Parathyroid adenoma (tissue), 2 donors: ENCODE data around the gene UFSP1.
A peak's percentile ranks its signal among the peaks of the same experiment; 100 is the strongest.

Experiments used
- H2AFZ ChIP-seq: fragments of 300-600 bp; sonication (generic); one replicate; pipeline ENCODE4 v1.7.0; 2017; ENCODE audit warnings: antibody characterized with exemption, mild to moderate bottlenecking
- H3K27ac ChIP-seq: fragments of 300-600 bp; sonication (generic); one replicate; pipeline ENCODE4 v1.7.0; 2017
- H3K27me3 ChIP-seq: fragments of 300-600 bp; sonication (generic); one replicate; pipeline ENCODE4 v1.7.0; 2017; ENCODE audit warnings: low read length; ENCODE audit not compliant: control insufficient read depth, insufficient read depth
- H3K36me3 ChIP-seq: fragments of 300-600 bp; sonication (generic); one replicate; pipeline ENCODE4 v1.7.0; 2017; ENCODE audit warnings: low read length; ENCODE audit not compliant: control insufficient read depth, insufficient read depth
- H3K4me1 ChIP-seq: fragments of 300-600 bp; sonication (generic); one replicate; pipeline ENCODE4 v1.7.0; 2017; ENCODE audit warnings: control low read depth
- H3K4me2 ChIP-seq: fragments of 300-600 bp; sonication (generic); one replicate; pipeline ENCODE4 v1.7.0; 2017; ENCODE audit warnings: low read length
- H3K4me3 ChIP-seq: fragments of 300-600 bp; sonication (generic); one replicate; pipeline ENCODE4 v1.7.0; 2017; ENCODE audit warnings: low read depth, low read length
- H3K79me2 ChIP-seq: fragments of 300-600 bp; sonication (generic); one replicate; pipeline ENCODE4 v1.7.0; 2017; ENCODE audit warnings: control low read depth
- H3K9ac ChIP-seq: fragments of 300-600 bp; sonication (generic); one replicate; pipeline ENCODE4 v1.7.0; 2017; ENCODE audit warnings: mild to moderate bottlenecking
- H3K9me3 ChIP-seq: fragments of 300-600 bp; sonication (generic); one replicate; pipeline ENCODE4 v1.7.0; 2017; ENCODE audit warnings: low read length; ENCODE audit not compliant: control insufficient read depth
- CTCF ChIP-seq: fragments of 300-600 bp; sonication (generic); IDR thresholded peaks from one replicate; pipeline ENCODE4 v1.7.0; 2017; ENCODE audit warnings: antibody characterized with exemption, mild to moderate bottlenecking
- donor health status: primary hyperparathyroidism.

The UFSP1 gene

GRCh38 chr7:100888291-100888987 lies 1.1 kb downstream of the UFSP1 start:
- H3K79me2 ChIP-seq: peaks cover 2% of the 10 kb centered on the region
- H3K4me1 ChIP-seq: peaks cover 26% of the 10 kb centered on the region
- no peak for TF ChIP-seq CTCF
- peak overlapping the region; percentile 82 for H3K4me2 ChIP-seq
- no peaks in the 10 kb centered on the region for H3K9me3 ChIP-seq
- peak overlapping the region; percentile 100 for H3K27ac ChIP-seq
- H2AFZ ChIP-seq: no peak overlapping the region
- no peaks in the 10 kb centered on the region for H3K36me3 ChIP-seq
- peak overlapping the region; percentile 71 for H3K4me3 ChIP-seq
- no peaks in the 10 kb centered on the region for H3K27me3 ChIP-seq
- H3K9ac ChIP-seq: no peak overlapping the region

DNA sequence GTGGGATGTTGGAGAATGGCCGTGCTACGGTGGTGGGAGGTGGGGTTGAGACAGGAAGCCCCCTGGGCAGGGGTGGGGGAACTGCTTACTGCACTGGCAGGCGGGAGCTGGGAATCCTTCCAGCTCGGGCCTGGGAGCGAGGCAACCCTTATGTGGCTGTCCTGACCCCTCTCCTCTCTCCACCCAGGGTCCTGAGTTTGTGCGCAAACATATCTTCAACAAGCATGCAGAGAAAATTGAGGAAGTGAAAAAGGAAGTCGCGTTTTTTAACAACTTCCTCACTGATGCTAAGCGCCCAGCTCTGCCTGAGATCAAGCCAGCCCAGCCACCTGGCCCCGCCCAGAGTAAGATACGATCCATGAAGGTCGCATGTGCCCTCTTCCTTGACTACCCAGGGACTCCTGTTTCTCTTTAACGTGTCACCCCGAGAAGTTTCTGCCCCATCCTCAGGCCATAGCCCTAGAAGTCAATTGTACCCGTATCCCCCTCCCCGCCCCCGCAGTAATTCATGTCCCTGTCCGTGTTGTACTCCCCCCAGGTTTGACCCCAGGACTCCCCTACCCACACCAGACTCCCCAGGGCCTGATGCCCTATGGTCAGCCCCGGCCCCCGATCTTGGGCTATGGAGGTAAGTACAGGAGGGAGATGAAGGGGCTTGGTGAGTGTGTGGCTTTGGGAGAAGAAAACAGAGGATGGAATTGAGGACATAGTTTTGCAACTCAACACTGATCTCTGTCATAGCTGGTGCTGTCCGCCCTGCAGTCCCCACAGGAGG lies 1.8 kb downstream of the UFSP1 start:
- Histone ChIP-seq H3K79me2 (peaks cover 2% of the 10 kb centered on the region), H3K27me3 (no peaks in the 10 kb centered on the region), H3K4me1 (peaks cover 26% of the 10 kb centered on the region), H3K36me3 (no peaks in the 10 kb centered on the region), H3K4me3 (no peak overlapping the region), H3K4me2 (no peak overlapping the region), H3K9ac (no peak overlapping the region), H3K9me3 (no peaks in the 10 kb centered on the region), H2AFZ (no peak overlapping the region), H3K27ac (peak overlapping the region; percentile 100)
- no peak for TF ChIP-seq CTCF

GRCh38 chr7:100886936-100887515 lies 2.5 kb downstream of the UFSP1 start:
- Histone ChIP-seq H2AFZ (no peak overlapping the region), H3K9ac (no peak overlapping the region), H3K36me3 (no peaks in the 10 kb centered on the region), H3K4me2 (no peak overlapping the region), H3K79me2 (peaks cover 2% of the 10 kb centered on the region), H3K4me3 (no peak overlapping the region), H3K27ac (no peak overlapping the region), H3K27me3 (no peaks in the 10 kb centered on the region), H3K4me1 (peaks cover 26% of the 10 kb centered on the region), H3K9me3 (no peaks in the 10 kb centered on the region)
- no peak for TF ChIP-seq CTCF

DNA sequence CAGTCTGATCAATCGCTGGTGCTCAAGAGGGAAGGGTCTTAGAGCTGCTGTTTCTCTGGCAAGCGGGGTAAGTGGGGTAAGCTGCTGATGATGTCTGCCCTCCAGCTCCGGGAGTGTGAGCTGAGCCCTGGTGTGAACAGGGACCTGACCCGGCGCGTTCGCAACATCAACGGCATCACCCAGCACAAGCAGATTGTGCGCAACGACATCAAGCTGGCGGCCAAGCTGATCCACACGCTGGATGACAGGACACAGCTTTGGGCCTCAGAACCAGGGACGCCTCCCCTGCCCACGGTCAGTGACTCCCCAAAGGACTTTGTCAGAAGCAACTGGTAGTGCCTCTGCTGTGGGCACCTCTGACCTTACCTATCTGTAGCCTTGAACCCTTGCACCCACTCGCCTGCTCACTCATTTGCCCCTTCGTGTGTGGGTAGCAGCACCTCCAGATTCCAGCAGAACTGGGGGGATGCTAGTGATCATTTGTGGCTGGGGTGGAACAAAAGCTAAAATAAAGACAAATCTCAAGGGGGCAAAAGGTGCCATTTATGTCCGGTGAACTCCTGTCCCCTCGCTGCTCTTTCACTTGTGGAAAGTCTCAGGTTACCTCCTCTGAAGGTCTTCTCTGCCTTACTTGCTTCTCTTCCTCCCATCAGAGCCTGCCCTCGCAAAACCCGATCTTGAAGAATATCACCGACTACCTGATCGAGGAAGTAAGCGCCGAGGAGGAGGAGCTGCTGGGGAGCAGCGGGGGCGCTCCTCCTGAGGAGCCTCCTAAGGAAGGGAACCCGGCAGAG lies 3.2 kb downstream of the UFSP1 start:
- no peak for TF ChIP-seq CTCF
- H2AFZ ChIP-seq: no peak overlapping the region
- peaks cover 6% of the 10 kb centered on the region for H3K79me2 ChIP-seq
- H3K4me3 ChIP-seq: no peak overlapping the region
- no peak overlapping the region for H3K9ac ChIP-seq
- H3K36me3 ChIP-seq: no peaks in the 10 kb centered on the region
- no peak overlapping the region for H3K4me2 ChIP-seq
- no peaks in the 10 kb centered on the region for H3K27me3 ChIP-seq
- no peak overlapping the region for H3K27ac ChIP-seq
- no peaks in the 10 kb centered on the region for H3K9me3 ChIP-seq
- peaks cover 21% of the 10 kb centered on the region for H3K4me1 ChIP-seq
